Transverse colon (tissue), 4 donors: ENCODE measurements around the gene FASTKD1. TPM values are rescaled to one million over a fixed set of nuclear protein-coding genes. Genes with fewer than 3 reads are reported as not detected.
"Not testable (repeated sequence)": the region's sequence is repeated elsewhere in the genome, so short reads cannot be mapped to it uniquely, and the experiment has no call there.

Source experiments
- DNase-seq: peaks from one replicate; pipeline ENCODE4 v3.0.0-alpha.2; 2019
- H3K27ac ChIP-seq, 4 donors: fragments of 200-600 bp; sonication (generic); 2 replicates each; pipeline ENCODE4 v1.5.1; 2016 to 2018; ENCODE audit warnings: inconsistent platforms in 4 of 4
- H3K27me3 ChIP-seq: fragments of 200-600 bp; sonication (generic); 2 replicates; pipeline ENCODE4 v1.5.1; 2017; ENCODE audit warnings: inconsistent platforms
- H3K36me3 ChIP-seq, 4 donors: fragments of 200-600 bp; sonication (generic); 2 replicates each; pipeline ENCODE4 v1.5.1; 2017 to 2019; ENCODE audit warnings: inconsistent platforms in 4 of 4
- H3K4me1 ChIP-seq, 4 donors: fragments of 200-600 bp; sonication (generic); 2 replicates each; pipeline ENCODE4 v1.5.1; 2017 to 2020; ENCODE audit warnings: inconsistent platforms in 4 of 4
- H3K4me3 ChIP-seq, 4 donors: fragments of 200-600 bp; sonication (generic); 1 replicate in 1 of 4; 2 replicates in 3 of 4; pipeline versions ENCODE4 v1.5.1 to v1.6.1; 2017 to 2019; ENCODE audit warnings: inconsistent platforms in 4 of 4
- H3K9me3 ChIP-seq, 2 donors: fragments of 200-600 bp; sonication (generic); 2 replicates each; pipeline ENCODE4 v1.5.1; 2017 to 2019; ENCODE audit warnings: inconsistent platforms in 2 of 2
- CTCF ChIP-seq, 5 experiments: fragments of 200-600 bp in 3 of 5; fragments of 450-650 bp in 2 of 5; sonication (generic) in 3 of 5; IDR thresholded peaks; 1 replicate in 2 of 5; 2 replicates in 3 of 5; pipeline ENCODE4 v1.5.1; 2016 to 2017; ENCODE audit warnings: antibody characterized with exemption in 5 of 5, inconsistent platforms in 3 of 5, mild to moderate bottlenecking in 2 of 5, moderate library complexity in 1 of 5
- EP300 ChIP-seq: sonication (generic); formaldehyde crosslinking; IDR thresholded peaks from one replicate; pipeline ENCODE4 v1.6.1; 2017; ENCODE audit warnings: antibody characterized with exemption, low read depth
- POLR2A ChIP-seq: fragments of 450-650 bp; IDR thresholded peaks from one replicate; pipeline ENCODE4 v1.6.1; 2016; ENCODE audit warnings: antibody characterized with exemption, mild to moderate bottlenecking, moderate library complexity
- POLR2AphosphoS5 ChIP-seq, 3 donors: sonication (generic); formaldehyde crosslinking; IDR thresholded peaks; one replicate each; pipeline ENCODE4 v1.6.1; 2016; ENCODE audit warnings: antibody characterized with exemption in 3 of 3
- WGBS, 2 donors: methylation state at CpG; one replicate each; pipeline ENCODE4 v1.1.5; 2018; ENCODE audit warnings: low coverage in 1 of 2; 5-methylcytosine and 5-hydroxymethylcytosine counted together
- in situ Hi-C, 4 donors: fragments of 200-750 bp; cut with MboI; loops; one replicate each; pipeline versions ENCODE4 v1.15.0 to v1.15.1; 2017; ENCODE audit warnings: low sequenced_read_pairs in 3 of 4, low pct_ligation_motif_present in 1 of 4, low pct_unique_long_range_greater_than_20kb in 1 of 4
- intact Hi-C: fragments of 100-400 bp; cut with DNase I; formaldehyde crosslinking; loops from one replicate; pipeline ENCODE4 v1.15.1; 2023; ENCODE audit warnings: low total_unique reads
- total RNA-seq, 4 donors: library from RNA; depleted of rRNA; stranded (reverse); fragments of >200 nt; gene quantifications; one replicate each; pipeline ENCODE4 v1.1.0, GENCODE V29; 2016

Gene FASTKD1
- total RNA-seq, 4 donors from 2014 or later, result 19.5 to 77.2 (median 64.7) TPM

- H3K36me3 ChIP-seq, result peaks cover 0 to 12% (median 2%) of the 10 kb centered on the region in 4 donors
- TF ChIP-seq CTCF (IDR thresholded peaks at IDR 0.05), result peak; percentile 67 to 86 (median 81)
- TF ChIP-seq POLR2A, result no peak
- TF ChIP-seq POLR2AphosphoS5 (IDR thresholded peaks at IDR 0.05), result no peak
- TF ChIP-seq EP300, result no peak
- no peak overlapping the region for H3K27ac ChIP-seq
- no peaks in the 10 kb centered on the region for H3K9me3 ChIP-seq
- no peaks in the 10 kb centered on the region for H3K4me1 ChIP-seq
- intact Hi-C loops, result no loop called here
- WGBS, 2 donors, result 3% methylated on average over 2 of the region's 2 CpGs; no CpG with 5 or more reads in 1 of the 2 donors
- peak; percentile 73 for DNase-seq
- no peak overlapping the region for H3K4me3 ChIP-seq
- in situ Hi-C loops, result no loop called here
- H3K27me3 ChIP-seq, result no peaks in the 10 kb centered on the region
These were observed 45.4 kb downstream of the FASTKD1 start for GRCh38 chr2:169528271-169528701.

GRCh38 chr2:169526451-169526850 lies 47.2 kb downstream of the FASTKD1 start:
- no peaks in the 10 kb centered on the region for H3K4me1 ChIP-seq
- no peak overlapping the region for H3K4me3 ChIP-seq
- no peaks in the 10 kb centered on the region for H3K9me3 ChIP-seq
- H3K36me3 ChIP-seq, result peaks cover 0 to 12% (median 2%) of the 10 kb centered on the region in 4 donors
- in situ Hi-C loops, result no loop called here
- intact Hi-C loops, result no loop called here
- no peak for DNase-seq
- no peak overlapping the region for H3K27ac ChIP-seq
- no peaks in the 10 kb centered on the region for H3K27me3 ChIP-seq
- no peak for TF ChIP-seq POLR2A
- TF ChIP-seq EP300, result no peak
- no peak for TF ChIP-seq POLR2AphosphoS5 (IDR thresholded peaks at IDR 0.05)
- no peak for TF ChIP-seq CTCF (IDR thresholded peaks at IDR 0.05)

GRCh38 chr2:169525434-169525833 lies 48.2 kb downstream of the FASTKD1 start:
- WGBS, 2 donors, result 72 to 77% methylated on average over 2 of the region's 2 CpGs
- Histone ChIP-seq H3K27ac (no peak overlapping the region), H3K27me3 (no peaks in the 10 kb centered on the region), H3K4me1 (no peaks in the 10 kb centered on the region), H3K4me3 (no peak overlapping the region), H3K36me3 (peaks cover 0 to 6% (median 0%) of the 10 kb centered on the region in 4 donors), H3K9me3 (no peaks in the 10 kb centered on the region)
- intact Hi-C loops (no loop called here), in situ Hi-C loops (no loop called here)
- no peak for DNase-seq
- no peak for TF ChIP-seq POLR2AphosphoS5 (IDR thresholded peaks at IDR 0.05)
- TF ChIP-seq POLR2A, result no peak
- TF ChIP-seq EP300, result no peak
- no peak for TF ChIP-seq CTCF (IDR thresholded peaks at IDR 0.05)

- WGBS, 2 donors, result 62 to 77% methylated on average over 4 to 5 of the region's 5 CpGs
- no peaks in the 10 kb centered on the region for H3K9me3 ChIP-seq
- no peak overlapping the region for H3K27ac ChIP-seq
- intact Hi-C loops (no loop called here), in situ Hi-C loops (no loop called here)
- no peaks in the 10 kb centered on the region for H3K27me3 ChIP-seq
- no peak overlapping the region for H3K4me3 ChIP-seq
- DNase-seq, result no peak
- TF ChIP-seq EP300 (no peak), POLR2AphosphoS5 (IDR thresholded peaks at IDR 0.05) (no peak), POLR2A (no peak)
- no peaks in the 10 kb centered on the region for H3K4me1 ChIP-seq
- no peaks in the 10 kb centered on the region for H3K36me3 ChIP-seq
These were observed 50.0 kb downstream of the FASTKD1 start for GRCh38 chr2:169523681-169524080.

GRCh38 chr2:169520896-169521295 lies 52.8 kb downstream of the FASTKD1 start:
- Histone ChIP-seq H3K36me3 (no peaks in the 10 kb centered on the region), H3K4me1 (no peaks in the 10 kb centered on the region), H3K4me3 (no peak overlapping the region), H3K27ac (no peak overlapping the region), H3K27me3 (no peaks in the 10 kb centered on the region), H3K9me3 (no peaks in the 10 kb centered on the region)
- no peak for DNase-seq
- TF ChIP-seq POLR2AphosphoS5 (IDR thresholded peaks at IDR 0.05) (no peak), EP300 (no peak), POLR2A (no peak), CTCF (IDR thresholded peaks at IDR 0.05) (no peak)
- in situ Hi-C loops (no loop called here), intact Hi-C loops (no loop called here)

- H3K27me3 ChIP-seq, H3K4me1 ChIP-seq, H3K27ac ChIP-seq, H3K4me3 ChIP-seq, H3K36me3 ChIP-seq, intact Hi-C loops, DNase-seq, H3K9me3 ChIP-seq, in situ Hi-C loops: not testable (repeated sequence)
- WGBS, 2 donors, result 94% methylated on average over 10 of the region's 10 CpGs; no CpG with 5 or more reads in 1 of the 2 donors
These were observed 57.1 kb downstream of the FASTKD1 start for GRCh38 chr2:169516488-169516995.

GRCh38 chr2:169514758-169515157 lies 58.9 kb downstream of the FASTKD1 start:
- H3K4me3 ChIP-seq, H3K27me3 ChIP-seq, H3K36me3 ChIP-seq, intact Hi-C loops, H3K4me1 ChIP-seq, H3K9me3 ChIP-seq, H3K27ac ChIP-seq, in situ Hi-C loops, DNase-seq: not testable (repeated sequence)
- WGBS, 2 donors, result 85 to 93% methylated on average over 2 to 7 of the region's 7 CpGs
